CD4-positive, alpha-beta T cell (primary cell): ENCODE results near the gene GPRC5B. TPM values are rescaled to one million over a fixed set of nuclear protein-coding genes. Genes with fewer than 3 reads are reported as not detected.

Source experiments
- ATAC-seq: fragments of 200-7000 bp; cut with Tn5 transposase; one replicate; pipeline ENCODE4 v1.10.0; 2022; ENCODE audit warnings: mild to moderate bottlenecking; ENCODE audit not compliant: poor library complexity
- CTCF ChIA-PET: fragments of 350-600 bp; sonication (Branson Sonifier 250); formaldehyde crosslinking; loops from one replicate; lab custom pipeline; 2021; ENCODE audit warnings: antibody characterized with exemption, inconsistent platforms; lab: Charles Lee
- POLR2A ChIA-PET: fragments of 350-600 bp; sonication (Branson Sonifier 250); formaldehyde crosslinking; loops from one replicate; lab custom pipeline; 2021; ENCODE audit warnings: antibody characterized with exemption, inconsistent platforms; lab: Charles Lee
- DNase-seq, 14 experiments: peaks; one replicate each; pipeline ENCODE4 v3.0.0-alpha.2; 2013 to 2020; ENCODE audit warnings: mixed read lengths in 2 of 14
- H3K27ac ChIP-seq, 2 donors: one replicate each; pipeline versions ENCODE4 v1.5.1 to v1.7.0; 2013; ENCODE audit warnings: low read length in 2 of 2, low read depth in 1 of 2, mild to moderate bottlenecking in 1 of 2
- H3K27me3 ChIP-seq, 2 experiments: 1 replicate in 1 of 2; 2 replicates in 1 of 2; pipeline versions ENCODE4 v1.6.1 to v1.7.0; 2013; ENCODE audit warnings: low read length in 2 of 2, control low read depth in 1 of 2, mild to moderate bottlenecking in 1 of 2, moderate library complexity in 1 of 2; ENCODE audit not compliant: insufficient read depth in 2 of 2, control insufficient read depth in 1 of 2
- H3K36me3 ChIP-seq: one replicate; pipeline ENCODE4 v1.6.1; 2013; ENCODE audit warnings: low read length, control low read depth; ENCODE audit not compliant: insufficient read depth
- H3K4me1 ChIP-seq: one replicate; pipeline ENCODE4 v1.6.1; 2013; ENCODE audit warnings: low read length, control low read depth; ENCODE audit not compliant: insufficient read depth
- H3K4me3 ChIP-seq: one replicate; pipeline ENCODE4 v1.5.1; 2013; ENCODE audit warnings: mild to moderate bottlenecking, low read length, moderate library complexity
- H3K9me3 ChIP-seq, 2 experiments: 1 replicate in 1 of 2; 2 replicates in 1 of 2; pipeline versions ENCODE4 v1.6.1 to v1.7.0; 2013; ENCODE audit warnings: low read length in 2 of 2, mild to moderate bottlenecking in 2 of 2, control low read depth in 1 of 2, moderate library complexity in 1 of 2; ENCODE audit not compliant: control insufficient read depth in 1 of 2, insufficient read depth in 1 of 2
- H3K27ac Mint-ChIP-seq: one replicate; pipeline ENCODE4 v1.8.0; 2020; ENCODE audit warnings: mixed read lengths
- H3K27me3 Mint-ChIP-seq: one replicate; pipeline ENCODE4 v1.8.0; 2021; ENCODE audit warnings: mixed read lengths
- H3K36me3 Mint-ChIP-seq: one replicate; pipeline ENCODE4 v1.8.0; 2021; ENCODE audit warnings: low read depth, mixed read lengths
- H3K4me1 Mint-ChIP-seq: one replicate; pipeline ENCODE4 v1.8.0; 2021; ENCODE audit warnings: low read depth, mixed read lengths
- H3K4me3 Mint-ChIP-seq: one replicate; pipeline ENCODE4 v1.8.0; 2020; ENCODE audit warnings: mild to moderate bottlenecking, mixed read lengths
- H3K9me3 Mint-ChIP-seq: one replicate; pipeline ENCODE4 v1.8.0; 2020; ENCODE audit warnings: mixed read lengths
- CTCF ChIP-seq: fragments of 200-600 bp; IDR thresholded peaks from one replicate; pipeline ENCODE4 v1.8.0; 2022; ENCODE audit warnings: antibody characterized with exemption, mild to moderate bottlenecking
- intact Hi-C, 2 experiments: fragments of 100-400 bp; cut with DNase I in 1 of 2; cut with micrococcal nuclease in 1 of 2; formaldehyde crosslinking; loops; one replicate each; pipeline versions ENCODE4 v1.15.1 to v1.9.0; 2023 to 2025; cut with DNase I, micrococcal nuclease
- total RNA-seq, 174 experiments: library from RNA in 2 of 174; stranded (reverse) in 2 of 174; gene quantifications; one replicate each; pipeline ENCODE4 v1.2.3 and lab custom pipeline; 2021 to 2026

Gene GPRC5B
- total RNA-seq, 2 experiments from 2014 or later = 0.47 to 0.75 TPM

- Mint-ChIP-seq H3K4me1 (no peaks in the 10 kb centered on the region), H3K9me3 (no peaks in the 10 kb centered on the region), H3K36me3 (no peaks in the 10 kb centered on the region), H3K27me3 (no peaks in the 10 kb centered on the region), H3K4me3 (no peak overlapping the region), H3K27ac (no peak overlapping the region)
- ChIA-PET CTCF (no interaction called here), POLR2A (no interaction called here)
- no peak for DNase-seq
- intact Hi-C loops = loop anchor here in 1 of 2 experiments (5.0 kb wide), 1 partner anchor 57 kb away; no protein-coding TSS in a partner anchor
- Histone ChIP-seq H3K4me1 (no peaks in the 10 kb centered on the region), H3K4me3 (no peak overlapping the region), H3K27ac (no peak overlapping the region), H3K27me3 (no peaks in the 10 kb centered on the region), H3K36me3 (no peaks in the 10 kb centered on the region), H3K9me3 (no peaks in the 10 kb centered on the region)
- no peak for ATAC-seq
- TF ChIP-seq CTCF = no peak
Measured at GRCh38 chr16:19824216-19824615, 60.4 kb downstream of the GPRC5B start.

GRCh38 chr16:19823322-19823721, 61.3 kb downstream of the GPRC5B start:
- Mint-ChIP-seq H3K4me1 (no peaks in the 10 kb centered on the region), H3K27ac (no peak overlapping the region), H3K27me3 (no peaks in the 10 kb centered on the region), H3K9me3 (no peaks in the 10 kb centered on the region), H3K4me3 (no peak overlapping the region), H3K36me3 (no peaks in the 10 kb centered on the region)
- Histone ChIP-seq H3K9me3 (no peaks in the 10 kb centered on the region), H3K27ac (no peak overlapping the region), H3K4me1 (no peaks in the 10 kb centered on the region), H3K36me3 (no peaks in the 10 kb centered on the region), H3K4me3 (no peak overlapping the region), H3K27me3 (no peaks in the 10 kb centered on the region)
- TF ChIP-seq CTCF = no peak
- intact Hi-C loops = loop anchor here in 1 of 2 experiments (5.0 kb wide), 1 partner anchor 56 kb away; no protein-coding TSS in a partner anchor
- POLR2A ChIA-PET = no interaction called here
- CTCF ChIA-PET = no interaction called here
- DNase-seq = no peak
- ATAC-seq = no peak

GRCh38 chr16:19822533-19822932, 62.1 kb downstream of the GPRC5B start:
- Histone ChIP-seq H3K27me3 (no peaks in the 10 kb centered on the region), H3K27ac (no peak overlapping the region), H3K36me3 (no peaks in the 10 kb centered on the region), H3K4me3 (no peak overlapping the region), H3K4me1 (no peaks in the 10 kb centered on the region), H3K9me3 (no peaks in the 10 kb centered on the region)
- no peaks in the 10 kb centered on the region for H3K27me3 Mint-ChIP-seq
- ChIA-PET CTCF (no interaction called here), POLR2A (no interaction called here)
- H3K4me1 Mint-ChIP-seq = no peaks in the 10 kb centered on the region
- no peak for TF ChIP-seq CTCF
- ATAC-seq = no peak
- intact Hi-C loops = loop anchor here in 1 of 2 experiments (5.0 kb wide), 1 partner anchor 55 kb away; no protein-coding TSS in a partner anchor
- H3K27ac Mint-ChIP-seq = no peak overlapping the region
- H3K9me3 Mint-ChIP-seq = no peaks in the 10 kb centered on the region
- no peak overlapping the region for H3K4me3 Mint-ChIP-seq
- no peaks in the 10 kb centered on the region for H3K36me3 Mint-ChIP-seq
- no peak for DNase-seq
